ENCODE measurements around the gene SRRT. TPM values are rescaled to one million over a fixed set of nuclear protein-coding genes. Genes with fewer than 3 reads are reported as not detected.

The SRRT gene
- total and polyA plus RNA-seq, 4 donors, result 58.5 to 120 (median 78.0) TPM

- DNase-seq (no peak), ATAC-seq (ENCODE audit: insufficient read depth, low FRiP score) (no peak)
- TF ChIP-seq CTCF (IDR thresholded peaks at IDR 0.05; ENCODE audit: control extremely low read depth, extremely low read depth), result no peak
- H3K4me1 ChIP-seq (ENCODE audit: control insufficient read depth in 5 of 5, insufficient read depth in 5 of 5, low read length in 5 of 5), result peaks cover 0 to 19% (median 7%) of the 10 kb centered on the region in 5 donors
- peaks cover 0 to 29% (median 7%) of the 10 kb centered on the region in 4 donors for H3K36me3 ChIP-seq (ENCODE audit: control insufficient read depth in 4 of 4, insufficient read depth in 4 of 4, low read length in 4 of 4)
- no peaks in the 10 kb centered on the region for H3K27me3 ChIP-seq (ENCODE audit: control insufficient read depth in 3 of 3, insufficient read depth in 3 of 3, low read length in 2 of 3)
- H3K4me3 ChIP-seq, result no peak overlapping the region
- no peaks in the 10 kb centered on the region for H3K9me3 ChIP-seq (ENCODE audit: control insufficient read depth in 4 of 4, insufficient read depth in 3 of 4, low read length in 3 of 4)
- H3K27ac ChIP-seq (ENCODE audit: low read depth in 1 of 2, low read length in 1 of 2), result no peak overlapping the region
- WGBS, 2 donors, result 85 to 90% methylated on average over 12 of the region's 12 CpGs
- no peak overlapping the region for H3K9ac ChIP-seq (ENCODE audit: insufficient read depth in 1 of 2, low read length in 2 of 2)
These were observed 10.5 kb upstream of the SRRT start for GRCh38 chr7:100864263-100864845.

- no peak overlapping the region for H3K4me3 ChIP-seq
- no peak for DNase-seq
These were observed 9.5 kb upstream of the SRRT start for GRCh38 chr7:100865372-100865911.

GRCh38 chr7:100865938-100866728 lies 8.8 kb upstream of the SRRT start:
- H3K9me3 ChIP-seq (ENCODE audit: control insufficient read depth in 4 of 4, insufficient read depth in 3 of 4, low read length in 3 of 4), result no peaks in the 10 kb centered on the region
- H3K27me3 ChIP-seq (ENCODE audit: control insufficient read depth in 3 of 3, insufficient read depth in 3 of 3, low read length in 2 of 3), result no peaks in the 10 kb centered on the region
- peak overlapping the region; percentile 25 for H3K4me3 ChIP-seq
- no peak for TF ChIP-seq CTCF (IDR thresholded peaks at IDR 0.05; ENCODE audit: control extremely low read depth, extremely low read depth)
- peak; percentile 43 for ATAC-seq (ENCODE audit: insufficient read depth, low FRiP score)
- H3K36me3 ChIP-seq (ENCODE audit: control insufficient read depth in 4 of 4, insufficient read depth in 4 of 4, low read length in 4 of 4), result peaks cover 0 to 22% (median 7%) of the 10 kb centered on the region in 4 donors
- 29% methylated on average over 37 to 46 of the region's 46 CpGs for WGBS, 2 donors
- DNase-seq, result peak in 1 of 3 donors; percentile 27
- peaks cover 0 to 19% (median 7%) of the 10 kb centered on the region in 5 donors for H3K4me1 ChIP-seq (ENCODE audit: control insufficient read depth in 5 of 5, insufficient read depth in 5 of 5, low read length in 5 of 5)
- peak overlapping the region in 1 of 2 donors; percentile 72 for H3K27ac ChIP-seq (ENCODE audit: low read depth in 1 of 2, low read length in 1 of 2)
- H3K9ac ChIP-seq (ENCODE audit: insufficient read depth in 1 of 2, low read length in 2 of 2), result peak overlapping the region in 1 of 2 donors; percentile 86

More at GRCh38 chr7:100865372-100865911, 9.5 kb upstream of the SRRT start:
- ATAC-seq (ENCODE audit: insufficient read depth, low FRiP score), result peak; percentile 1
- no peak for TF ChIP-seq CTCF (IDR thresholded peaks at IDR 0.05; ENCODE audit: control extremely low read depth, extremely low read depth)
- H3K27ac ChIP-seq (ENCODE audit: low read depth in 1 of 2, low read length in 1 of 2), result peak overlapping the region in 1 of 2 donors; percentile 72
- H3K4me1 ChIP-seq (ENCODE audit: control insufficient read depth in 5 of 5, insufficient read depth in 5 of 5, low read length in 5 of 5), result peaks cover 0 to 19% (median 7%) of the 10 kb centered on the region in 5 donors
- H3K9me3 ChIP-seq (ENCODE audit: control insufficient read depth in 4 of 4, insufficient read depth in 3 of 4, low read length in 3 of 4), result no peaks in the 10 kb centered on the region
- H3K36me3 ChIP-seq (ENCODE audit: control insufficient read depth in 4 of 4, insufficient read depth in 4 of 4, low read length in 4 of 4), result peaks cover 0 to 25% (median 4%) of the 10 kb centered on the region in 4 donors
- WGBS, 2 donors, result 54 to 62% methylated on average over 17 of the region's 17 CpGs
- no peaks in the 10 kb centered on the region for H3K27me3 ChIP-seq (ENCODE audit: control insufficient read depth in 3 of 3, insufficient read depth in 3 of 3, low read length in 2 of 3)
- no peak overlapping the region for H3K9ac ChIP-seq (ENCODE audit: insufficient read depth in 1 of 2, low read length in 2 of 2)

All from lung (tissue), 12 donors.